Neural progenitor cell (in vitro differentiated cells): ENCODE results near the gene WDR5.

Experiments
- EZH2 ChIP-seq: fragments of 200-600 bp; sonication (generic); IDR thresholded peaks from 2 replicates; pipeline ENCODE4 v1.6.1; 2017; ENCODE audit warnings: antibody characterized with exemption, mild to moderate bottlenecking, moderate library complexity
- EZH2phosphoT487 ChIP-seq: fragments of 200-600 bp; sonication (generic); IDR thresholded peaks from 2 replicates; pipeline ENCODE4 v1.6.1; 2017; ENCODE audit warnings: antibody characterized with exemption
- TF ChIP-seq, protein P1 (sequence below): fragments of 200-600 bp; sonication (generic); IDR thresholded peaks from 2 replicates; pipeline ENCODE4 v1.5.1; 2017; ENCODE audit warnings: antibody characterized with exemption, mild to moderate bottlenecking

DNA sequence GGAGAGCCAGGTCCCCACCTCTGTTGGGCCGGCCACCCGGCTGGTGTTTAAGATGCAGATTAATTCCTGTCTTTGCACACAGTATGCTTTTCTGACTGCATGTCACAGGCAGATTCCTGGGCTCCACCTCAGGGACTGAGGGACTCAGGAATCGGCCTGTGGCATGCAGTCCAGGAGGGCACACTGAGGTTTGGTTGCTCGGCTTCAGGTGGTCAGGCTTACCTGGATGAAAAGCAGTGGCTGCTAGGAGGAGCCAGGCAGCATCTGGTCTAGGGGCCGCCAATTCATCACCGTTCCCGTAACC, 1.1 kb downstream of the WDR5 start:
- TF ChIP-seq, protein P1, sequence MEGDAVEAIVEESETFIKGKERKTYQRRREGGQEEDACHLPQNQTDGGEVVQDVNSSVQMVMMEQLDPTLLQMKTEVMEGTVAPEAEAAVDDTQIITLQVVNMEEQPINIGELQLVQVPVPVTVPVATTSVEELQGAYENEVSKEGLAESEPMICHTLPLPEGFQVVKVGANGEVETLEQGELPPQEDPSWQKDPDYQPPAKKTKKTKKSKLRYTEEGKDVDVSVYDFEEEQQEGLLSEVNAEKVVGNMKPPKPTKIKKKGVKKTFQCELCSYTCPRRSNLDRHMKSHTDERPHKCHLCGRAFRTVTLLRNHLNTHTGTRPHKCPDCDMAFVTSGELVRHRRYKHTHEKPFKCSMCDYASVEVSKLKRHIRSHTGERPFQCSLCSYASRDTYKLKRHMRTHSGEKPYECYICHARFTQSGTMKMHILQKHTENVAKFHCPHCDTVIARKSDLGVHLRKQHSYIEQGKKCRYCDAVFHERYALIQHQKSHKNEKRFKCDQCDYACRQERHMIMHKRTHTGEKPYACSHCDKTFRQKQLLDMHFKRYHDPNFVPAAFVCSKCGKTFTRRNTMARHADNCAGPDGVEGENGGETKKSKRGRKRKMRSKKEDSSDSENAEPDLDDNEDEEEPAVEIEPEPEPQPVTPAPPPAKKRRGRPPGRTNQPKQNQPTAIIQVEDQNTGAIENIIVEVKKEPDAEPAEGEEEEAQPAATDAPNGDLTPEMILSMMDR = no peak
- TF ChIP-seq EZH2 = no peak
- no peak for TF ChIP-seq EZH2phosphoT487
